Ishikawa (cell line): ENCODE results near the gene NUP210.

Experiments
- CEBPB ChIP-seq: IDR thresholded peaks from 2 replicates; pipeline ENCODE4 v1.6.1; 2012
- CREB1 ChIP-seq: IDR thresholded peaks from 2 replicates; pipeline ENCODE4 v1.6.1; 2012; ENCODE audit warnings: low read depth
- EGR1 ChIP-seq: IDR thresholded peaks from 2 replicates; pipeline ENCODE4 v1.6.1; 2012
- EP300 ChIP-seq: IDR thresholded peaks from 2 replicates; pipeline ENCODE4 v1.6.1; 2012; ENCODE audit warnings: borderline replicate concordance
- FOXM1 ChIP-seq: IDR thresholded peaks from 2 replicates; pipeline ENCODE4 v1.6.1; 2012; ENCODE audit warnings: low read depth, borderline replicate concordance
- MAX ChIP-seq: IDR thresholded peaks from 2 replicates; pipeline ENCODE4 v1.6.1; 2012
- NFIC ChIP-seq: IDR thresholded peaks from 2 replicates; pipeline ENCODE4 v1.6.1; 2012
- RAD21 ChIP-seq: IDR thresholded peaks from 2 replicates; pipeline ENCODE4 v1.6.1; 2012; ENCODE audit warnings: low read depth
- TAF1 ChIP-seq: IDR thresholded peaks from 2 replicates; pipeline ENCODE4 v1.6.1; 2012; ENCODE audit warnings: low read depth, mild to moderate bottlenecking
- TCF12 ChIP-seq: IDR thresholded peaks from 2 replicates; pipeline ENCODE4 v1.6.1; 2012; ENCODE audit warnings: low read depth
- TEAD4 ChIP-seq: IDR thresholded peaks from 2 replicates; pipeline ENCODE4 v1.6.1; 2012
- USF1 ChIP-seq: IDR thresholded peaks from 2 replicates; pipeline ENCODE4 v1.6.1; 2012
- YY1 ChIP-seq: IDR thresholded peaks from 2 replicates; pipeline ENCODE4 v1.6.1; 2012; ENCODE audit warnings: low read depth
- ZBTB7A ChIP-seq: IDR thresholded peaks from 2 replicates; pipeline ENCODE4 v1.6.1; 2012; ENCODE audit warnings: low read depth
- TF ChIP-seq, protein P1 (sequence below): IDR thresholded peaks from 2 replicates; pipeline ENCODE4 v1.6.1; 2012; ENCODE audit warnings: low read depth, mild to moderate bottlenecking

The NUP210 gene

DNA sequence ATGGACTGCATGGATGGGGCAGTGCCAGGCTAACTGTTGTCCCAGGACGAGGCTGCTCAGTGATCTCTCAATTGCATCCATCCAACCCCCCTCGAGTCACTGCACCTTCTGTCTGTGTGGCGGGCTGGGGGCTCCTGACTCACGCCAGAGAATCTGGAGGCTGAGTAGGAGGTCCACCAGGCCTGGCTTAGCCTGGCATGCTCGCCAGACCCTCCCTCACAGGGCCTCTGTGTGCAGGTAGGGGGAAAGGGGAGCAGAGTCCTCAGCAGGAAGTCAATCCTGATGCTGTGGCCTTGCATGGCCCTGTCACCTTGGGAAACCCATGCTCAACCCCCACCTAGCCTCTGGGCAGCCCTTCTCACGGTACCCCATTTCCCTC, 140.6 kb downstream of the NUP210 start:
- TF ChIP-seq ZBTB7A (no peak), MAX (no peak), EGR1 (no peak), TAF1 (no peak), YY1 (no peak), RAD21 (no peak), TEAD4 (no peak)

GRCh38 chr3:13278783-13279531, 141.2 kb downstream of the NUP210 start:
- TF ChIP-seq FOXM1 (no peak), RAD21 (no peak), NFIC (no peak), ZBTB7A (no peak), CEBPB (no peak), EP300 (no peak), USF1 (no peak), TAF1 (no peak), MAX (no peak), YY1 (no peak), CREB1 (no peak), TEAD4 (no peak), EGR1 (no peak), TCF12 (no peak)
- TF ChIP-seq, protein P1, sequence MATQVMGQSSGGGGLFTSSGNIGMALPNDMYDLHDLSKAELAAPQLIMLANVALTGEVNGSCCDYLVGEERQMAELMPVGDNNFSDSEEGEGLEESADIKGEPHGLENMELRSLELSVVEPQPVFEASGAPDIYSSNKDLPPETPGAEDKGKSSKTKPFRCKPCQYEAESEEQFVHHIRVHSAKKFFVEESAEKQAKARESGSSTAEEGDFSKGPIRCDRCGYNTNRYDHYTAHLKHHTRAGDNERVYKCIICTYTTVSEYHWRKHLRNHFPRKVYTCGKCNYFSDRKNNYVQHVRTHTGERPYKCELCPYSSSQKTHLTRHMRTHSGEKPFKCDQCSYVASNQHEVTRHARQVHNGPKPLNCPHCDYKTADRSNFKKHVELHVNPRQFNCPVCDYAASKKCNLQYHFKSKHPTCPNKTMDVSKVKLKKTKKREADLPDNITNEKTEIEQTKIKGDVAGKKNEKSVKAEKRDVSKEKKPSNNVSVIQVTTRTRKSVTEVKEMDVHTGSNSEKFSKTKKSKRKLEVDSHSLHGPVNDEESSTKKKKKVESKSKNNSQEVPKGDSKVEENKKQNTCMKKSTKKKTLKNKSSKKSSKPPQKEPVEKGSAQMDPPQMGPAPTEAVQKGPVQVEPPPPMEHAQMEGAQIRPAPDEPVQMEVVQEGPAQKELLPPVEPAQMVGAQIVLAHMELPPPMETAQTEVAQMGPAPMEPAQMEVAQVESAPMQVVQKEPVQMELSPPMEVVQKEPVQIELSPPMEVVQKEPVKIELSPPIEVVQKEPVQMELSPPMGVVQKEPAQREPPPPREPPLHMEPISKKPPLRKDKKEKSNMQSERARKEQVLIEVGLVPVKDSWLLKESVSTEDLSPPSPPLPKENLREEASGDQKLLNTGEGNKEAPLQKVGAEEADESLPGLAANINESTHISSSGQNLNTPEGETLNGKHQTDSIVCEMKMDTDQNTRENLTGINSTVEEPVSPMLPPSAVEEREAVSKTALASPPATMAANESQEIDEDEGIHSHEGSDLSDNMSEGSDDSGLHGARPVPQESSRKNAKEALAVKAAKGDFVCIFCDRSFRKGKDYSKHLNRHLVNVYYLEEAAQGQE = no peak

- no peak for TF ChIP-seq FOXM1
Observed at GRCh38 chr3:13277860-13278531, 142.1 kb downstream of the NUP210 start.

GRCh38 chr3:13277196-13277813, 142.8 kb downstream of the NUP210 start:
- TF ChIP-seq YY1 (no peak), RAD21 (no peak), TAF1 (no peak), TCF12 (no peak), TEAD4 (no peak), FOXM1 (no peak), ZBTB7A (no peak), MAX (no peak), CEBPB (no peak), USF1 (no peak), EP300 (no peak), CREB1 (no peak), EGR1 (no peak)
- TF ChIP-seq, protein P1 = no peak

GRCh38 chr3:13276438-13277195, 143.5 kb downstream of the NUP210 start:
- no peak for TF ChIP-seq USF1
- no peak for TF ChIP-seq RAD21
- TF ChIP-seq ZBTB7A = no peak
- no peak for TF ChIP-seq TEAD4
- TF ChIP-seq TCF12 = no peak
- no peak for TF ChIP-seq TAF1
- no peak for TF ChIP-seq EGR1
- no peak for TF ChIP-seq CEBPB
- TF ChIP-seq, protein P1 = no peak
- no peak for TF ChIP-seq CREB1
- no peak for TF ChIP-seq EP300
- TF ChIP-seq MAX = no peak
- no peak for TF ChIP-seq NFIC
- TF ChIP-seq YY1 = no peak
- no peak for TF ChIP-seq FOXM1
